Measurements from ENCODE around the gene NRCAM. TPM values are rescaled to one million over a fixed set of nuclear protein-coding genes. Genes with fewer than 3 reads are reported as not detected.

NRCAM gene
- total RNA-seq, 4 donors from 2014 or later, result 1.3 to 4.7 (median 2.2) TPM

GRCh38 chr7:108454674-108455550, 1.3 kb downstream of the NRCAM start:
- peaks cover 0 to 28% (median 15%) of the 10 kb centered on the region in 3 donors for H3K4me1 ChIP-seq
- H3K27me3 ChIP-seq, result peaks cover 67% of the 10 kb centered on the region
- ATAC-seq, result no peak
- WGBS, 2 donors (ENCODE audit: low coverage in 1 of 2), result no CpG with 5 or more reads among the region's 72 CpGs
- no peaks in the 10 kb centered on the region for H3K9me3 ChIP-seq
- H3K36me3 ChIP-seq, result no peaks in the 10 kb centered on the region
- TF ChIP-seq CTCF (IDR thresholded peaks at IDR 0.05), result no peak
- no peak for TF ChIP-seq POLR2AphosphoS5 (IDR thresholded peaks at IDR 0.05)
- H3K27ac ChIP-seq, result peak overlapping the region in 1 of 4 donors; percentile 48
- peak overlapping the region; percentile 6 to 55 for H3K4me3 ChIP-seq

GRCh38 chr7:108454317-108454673, 1.9 kb downstream of the NRCAM start:
- Histone ChIP-seq H3K27ac (no peak overlapping the region), H3K36me3 (no peaks in the 10 kb centered on the region), H3K4me1 (peaks cover 0 to 28% (median 15%) of the 10 kb centered on the region in 3 donors), H3K9me3 (no peaks in the 10 kb centered on the region), H3K27me3 (peaks cover 61% of the 10 kb centered on the region), H3K4me3 (peak overlapping the region in 1 of 2 donors; percentile 55)
- TF ChIP-seq POLR2AphosphoS5 (IDR thresholded peaks at IDR 0.05) (no peak), CTCF (IDR thresholded peaks at IDR 0.05) (no peak), POLR2A (IDR thresholded peaks at IDR 0.05) (no peak), EP300 (IDR thresholded peaks at IDR 0.05) (no peak)
- ATAC-seq, result no peak
- WGBS, 2 donors (ENCODE audit: low coverage in 1 of 2), result 58 to 62% methylated on average over 4 of the region's 4 CpGs

GRCh38 chr7:108453320-108453719, 2.9 kb downstream of the NRCAM start:
- Histone ChIP-seq H3K27me3 (peaks cover 52% of the 10 kb centered on the region), H3K36me3 (no peaks in the 10 kb centered on the region), H3K4me1 (peaks cover 0 to 28% (median 15%) of the 10 kb centered on the region in 3 donors), H3K4me3 (no peak overlapping the region), H3K27ac (no peak overlapping the region), H3K9me3 (no peaks in the 10 kb centered on the region)
- 89 to 92% methylated on average over 4 of the region's 4 CpGs for whole genome bisulfite sequencing, 2 donors (ENCODE audit: low coverage in 1 of 2)
- ATAC-seq, result no peak
- TF ChIP-seq POLR2A (IDR thresholded peaks at IDR 0.05), result no peak
- no peak for TF ChIP-seq CTCF (IDR thresholded peaks at IDR 0.05)
- no peak for TF ChIP-seq POLR2AphosphoS5 (IDR thresholded peaks at IDR 0.05)
- no peak for TF ChIP-seq EP300 (IDR thresholded peaks at IDR 0.05)

GRCh38 chr7:108452707-108453106, 3.5 kb downstream of the NRCAM start:
- Histone ChIP-seq H3K4me3 (no peak overlapping the region), H3K36me3 (no peaks in the 10 kb centered on the region), H3K4me1 (peaks cover 0 to 28% (median 15%) of the 10 kb centered on the region in 3 donors), H3K27me3 (peaks cover 45% of the 10 kb centered on the region), H3K27ac (no peak overlapping the region), H3K9me3 (no peaks in the 10 kb centered on the region)
- no peak for ATAC-seq
- 52 to 61% methylated on average over 2 of the region's 2 CpGs for WGBS, 2 donors (ENCODE audit: low coverage in 1 of 2)
- TF ChIP-seq CTCF (IDR thresholded peaks at IDR 0.05), result peak in 2 of 4 experiments; percentile 20 to 32
- no peak for TF ChIP-seq EP300 (IDR thresholded peaks at IDR 0.05)
- TF ChIP-seq POLR2A (IDR thresholded peaks at IDR 0.05), result no peak
- no peak for TF ChIP-seq POLR2AphosphoS5 (IDR thresholded peaks at IDR 0.05)

Data from gastroesophageal sphincter (tissue), 4 donors.